HG02885 (cell line): ENCODE data around the gene APBB2.
"Not testable (repeated sequence)": the region's sequence is repeated elsewhere in the genome, so short reads cannot be mapped to it uniquely, and the experiment has no call there.

Experiments
- ATAC-seq: cut with Tn5 transposase; IDR thresholded peaks from one replicate; pipeline ENCODE4 v1.9.1; 2021; ENCODE audit warnings: mild to moderate bottlenecking; ENCODE audit not compliant: unreplicated experiment, poor library complexity

Gene APBB2

DNA sequence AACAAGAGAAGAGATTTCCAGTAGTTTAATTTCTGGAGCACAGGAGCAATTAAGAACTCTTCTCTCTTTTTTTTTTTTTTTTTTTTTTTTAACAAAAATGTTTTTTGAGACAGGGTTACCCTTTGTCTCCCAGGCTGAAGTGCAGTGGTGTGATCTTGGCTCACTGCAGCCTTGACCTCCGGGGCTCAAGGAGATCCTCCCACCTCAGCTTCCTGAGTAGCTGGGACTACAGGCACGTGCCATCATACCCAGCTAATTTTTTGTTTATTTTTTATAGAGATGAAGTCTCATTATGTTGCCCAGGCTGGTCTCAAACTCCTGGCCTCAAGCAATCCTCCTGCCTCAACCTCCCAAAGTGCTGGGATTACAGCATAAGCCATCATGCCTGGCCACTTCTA lies 221.0 kb downstream of the APBB2 start:
- not testable (repeated sequence) for ATAC-seq

DNA sequence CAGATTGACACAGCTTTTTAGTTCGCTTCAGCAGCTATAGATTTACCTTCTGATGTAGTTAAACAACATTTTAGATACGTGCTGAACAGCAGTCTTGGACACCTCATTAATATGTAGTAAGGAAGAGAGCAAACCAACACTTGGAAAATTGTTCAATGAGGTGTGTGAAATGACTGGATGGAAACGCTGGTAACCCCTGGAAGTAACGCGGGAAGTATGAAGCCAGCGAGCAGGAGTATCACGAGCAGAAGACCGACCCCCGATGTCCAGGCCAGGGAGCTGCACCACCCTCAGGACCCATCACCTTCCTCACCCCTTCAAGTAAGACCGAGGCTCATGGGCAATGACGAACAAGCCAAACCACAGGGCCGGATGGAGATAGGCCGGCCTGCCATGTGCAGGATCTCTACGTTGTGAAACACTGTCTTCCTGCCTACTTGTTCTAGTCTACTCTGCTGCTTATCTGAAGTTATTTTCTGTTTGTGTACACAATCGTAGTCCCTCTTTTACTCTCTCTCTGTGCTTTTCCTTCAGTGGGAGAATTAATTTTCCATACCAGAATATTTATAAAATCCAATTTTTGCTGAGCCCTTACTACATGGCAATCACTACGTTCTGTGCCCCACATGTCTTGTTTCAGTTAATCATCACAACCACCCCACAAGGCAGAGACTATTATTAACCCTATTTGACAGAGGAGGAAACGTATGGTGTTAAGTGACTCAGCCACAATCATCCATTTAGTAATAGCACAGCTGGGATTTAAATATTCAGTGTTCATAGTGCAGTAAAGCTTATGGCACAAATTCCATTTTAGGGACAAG lies 221.7 kb downstream of the APBB2 start:
- peak; percentile 70 for ATAC-seq

DNA sequence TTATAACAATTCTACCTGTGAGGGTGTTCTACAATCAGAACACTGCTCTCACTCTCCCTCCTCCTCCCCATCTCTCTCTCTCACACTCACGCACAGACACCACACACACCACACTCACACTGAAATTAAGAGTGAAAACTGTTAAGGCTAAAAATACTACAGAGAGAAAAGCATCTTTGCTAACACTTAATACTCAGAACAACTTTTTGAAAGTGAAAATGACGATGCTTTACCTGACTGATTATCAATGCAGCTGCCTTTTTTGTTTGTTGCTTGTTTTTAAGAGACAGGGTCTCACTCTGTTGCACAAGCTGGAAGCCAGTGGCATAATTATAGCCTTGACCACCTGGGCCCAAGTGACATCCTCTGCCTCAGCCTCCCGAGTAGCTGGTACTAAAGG lies 222.4 kb downstream of the APBB2 start:
- ATAC-seq, result peak; percentile 70

DNA sequence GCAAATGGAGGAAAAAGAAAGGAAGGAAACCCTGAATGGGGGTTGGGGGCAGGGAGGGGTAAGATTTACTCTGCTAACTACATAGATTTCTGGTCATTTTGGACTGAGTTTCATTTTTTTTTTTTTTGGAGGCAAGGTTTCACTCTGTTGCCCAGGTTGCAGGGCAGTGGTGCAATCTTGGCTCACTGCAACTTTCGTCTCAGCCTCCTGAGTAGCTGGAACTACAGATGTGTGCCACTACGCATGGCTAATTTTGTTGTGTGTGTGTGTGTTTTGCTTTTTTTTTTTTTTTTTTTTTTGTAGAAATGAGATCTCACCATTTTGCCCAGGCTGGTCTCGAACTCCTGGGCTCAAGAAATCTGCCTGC lies 223.5 kb downstream of the APBB2 start:
- ATAC-seq, result no peak

DNA sequence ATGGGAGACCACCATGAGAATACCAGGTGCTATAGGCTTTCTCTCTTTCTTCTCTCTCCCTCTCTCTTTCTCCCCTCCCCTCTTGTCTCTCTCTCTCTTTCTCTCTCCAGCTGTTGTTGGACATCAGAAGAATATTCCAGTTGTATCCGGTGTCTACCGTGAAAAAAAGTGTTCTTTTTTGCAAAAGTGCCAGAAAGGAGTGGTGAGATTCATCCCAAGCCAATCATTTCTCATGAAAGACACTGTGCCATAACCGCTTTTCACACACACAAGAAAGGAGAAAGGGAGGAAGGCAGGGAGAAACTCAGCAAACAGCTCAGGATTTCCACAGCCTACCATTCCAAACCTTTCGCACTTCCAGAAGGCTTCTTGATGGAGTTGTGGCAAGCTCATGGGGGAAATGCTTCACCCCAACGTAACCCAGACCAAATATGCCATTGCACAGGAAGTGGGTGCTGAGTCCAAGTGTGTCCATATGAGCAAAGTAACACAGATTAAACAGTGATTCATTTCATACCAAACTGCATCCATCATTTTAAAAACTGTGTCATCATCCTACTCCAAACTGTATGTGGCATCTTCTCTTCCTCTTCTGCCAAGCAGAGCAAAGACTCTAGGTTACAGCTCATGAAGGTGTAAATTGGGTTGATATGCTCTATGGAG lies 224.0 kb downstream of the APBB2 start:
- ATAC-seq, result no peak

DNA sequence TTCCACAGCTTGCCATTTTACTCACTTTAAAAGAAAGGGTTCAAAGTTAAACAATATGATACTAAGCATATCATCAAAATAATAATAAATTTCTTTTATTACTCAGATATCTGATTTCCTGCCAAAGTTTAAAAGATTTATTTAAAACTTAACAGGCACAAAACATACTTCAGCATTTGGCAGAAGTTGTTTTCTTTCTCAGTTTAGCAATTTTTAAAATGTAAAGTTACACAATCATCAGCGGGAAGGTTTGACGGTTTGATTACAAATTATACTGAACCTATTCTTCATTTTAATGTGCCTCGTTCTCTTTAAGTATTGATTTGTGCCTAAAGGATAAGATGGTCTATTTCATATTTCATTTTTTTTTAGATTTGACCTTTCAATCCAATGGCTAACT lies 227.2 kb downstream of the APBB2 start:
- ATAC-seq, result no peak

DNA sequence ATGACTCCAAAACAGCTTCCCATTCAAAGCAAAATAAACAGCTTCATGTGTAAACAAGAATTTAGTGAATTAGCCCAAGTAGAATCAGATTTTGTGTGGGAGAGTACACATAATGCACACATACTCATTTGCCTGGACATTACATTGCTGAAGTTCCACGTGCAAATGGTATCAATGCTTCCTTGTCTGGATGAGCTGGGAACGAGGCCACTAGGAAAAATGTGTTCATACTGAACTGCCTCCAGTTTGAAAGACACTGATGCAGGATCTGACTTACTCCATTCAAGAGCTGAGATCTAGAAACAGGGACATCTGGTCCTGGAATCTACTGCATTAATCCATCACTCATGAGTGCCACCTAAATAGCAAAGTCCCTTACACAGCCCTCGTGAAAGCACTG lies 228.0 kb downstream of the APBB2 start:
- no peak for ATAC-seq

DNA sequence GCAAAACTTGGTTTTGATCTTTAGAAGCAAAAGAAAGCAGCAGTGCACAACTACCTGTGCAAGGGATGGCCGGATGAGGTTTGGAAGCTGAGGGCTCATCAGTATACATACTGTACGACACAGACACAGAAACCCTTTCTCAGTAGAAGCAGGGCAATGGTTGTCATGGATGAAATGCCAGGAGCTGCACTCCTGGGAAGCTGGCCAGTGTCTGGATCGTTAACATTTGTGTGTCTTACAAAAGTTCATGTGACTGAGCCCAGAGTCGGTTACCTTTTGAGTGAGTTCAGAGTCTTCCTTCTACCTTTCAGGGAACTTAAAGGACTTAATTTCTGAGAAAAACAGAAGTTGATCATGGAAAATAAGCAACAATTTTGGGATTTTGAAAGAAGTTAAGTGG lies 230.3 kb downstream of the APBB2 start:
- no peak for ATAC-seq

DNA sequence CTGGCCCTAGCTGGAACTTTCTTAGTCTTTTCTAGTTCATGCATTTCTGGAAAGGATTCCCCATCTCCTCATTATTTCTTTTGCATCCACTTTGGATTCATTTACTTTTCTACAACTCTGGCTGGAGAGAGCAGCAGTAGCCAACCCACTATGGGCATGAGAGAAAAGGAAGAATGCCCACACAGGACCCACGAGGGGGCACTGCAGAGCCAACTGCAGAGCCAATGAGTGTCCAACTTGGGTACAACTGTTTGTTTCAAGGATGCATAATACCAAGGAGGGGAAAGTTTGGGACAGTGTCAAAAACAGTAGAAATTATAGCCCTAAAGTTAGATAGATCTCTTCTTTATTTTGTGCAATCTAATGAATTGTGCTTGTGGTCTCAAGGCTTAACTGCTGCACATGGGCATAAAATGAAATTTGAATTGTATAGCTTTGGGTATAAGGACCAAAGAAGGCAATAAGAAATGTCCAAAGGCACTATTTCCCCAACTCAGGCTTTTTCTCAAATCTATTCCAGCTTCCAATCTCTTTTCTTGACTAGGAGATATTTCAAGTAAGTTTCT lies 233.9 kb downstream of the APBB2 start:
- no peak for ATAC-seq

DNA sequence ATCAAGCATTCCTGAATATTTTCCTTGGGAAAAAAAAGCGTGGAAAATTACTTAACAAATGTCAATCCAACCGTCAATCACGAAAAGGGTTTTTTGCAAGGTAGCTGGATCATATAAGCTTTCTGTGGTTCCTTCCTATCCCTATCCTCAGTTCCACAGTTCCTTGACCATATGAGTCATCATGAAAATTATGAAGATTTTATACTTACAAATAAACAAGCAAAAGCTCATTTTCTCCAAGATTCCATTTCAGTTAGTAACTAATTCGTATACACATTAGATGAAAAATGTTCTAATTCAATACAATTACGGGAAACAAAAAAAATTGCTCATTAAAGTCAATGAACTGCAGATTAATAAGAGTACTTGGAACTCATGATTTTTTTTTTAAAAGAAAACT lies 235.8 kb downstream of the APBB2 start:
- ATAC-seq, result no peak

DNA sequence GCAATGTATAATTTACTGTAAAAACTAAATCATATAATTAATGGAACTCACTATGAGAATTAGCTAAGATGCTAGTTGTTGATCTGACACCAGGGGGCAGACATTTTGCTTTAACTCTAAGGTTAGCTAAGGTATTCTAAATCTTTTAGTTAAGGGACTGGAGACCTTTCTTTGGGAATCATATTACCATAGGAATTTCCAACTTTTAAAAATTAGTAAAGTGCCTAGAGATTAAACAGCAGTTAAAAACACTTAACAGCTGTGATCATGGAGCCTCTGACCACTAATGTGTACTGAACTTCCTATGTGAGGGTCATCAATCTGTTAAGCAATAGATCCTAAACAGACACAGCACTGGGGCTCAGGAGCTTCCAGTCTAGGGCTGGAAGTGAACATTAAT lies 238.0 kb downstream of the APBB2 start:
- no peak for ATAC-seq

DNA sequence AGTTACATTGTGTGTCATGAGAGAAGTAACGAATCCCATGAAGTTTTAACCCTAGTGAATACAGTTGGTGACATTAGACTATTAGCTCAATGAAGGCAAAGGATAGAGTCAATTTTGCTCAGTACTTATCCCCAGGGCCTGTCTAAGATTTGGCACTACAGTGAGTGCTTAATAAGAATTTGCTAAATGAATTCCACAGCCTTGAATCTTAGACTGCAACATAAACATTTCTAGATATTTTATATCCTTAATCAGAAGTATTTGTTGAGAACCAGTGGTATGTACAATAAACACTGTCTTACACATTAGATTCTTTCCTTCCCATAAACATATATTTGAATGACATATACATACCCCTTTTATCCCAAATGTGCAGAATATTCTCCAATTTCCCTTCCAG lies 241.6 kb downstream of the APBB2 start:
- ATAC-seq, result no peak

DNA sequence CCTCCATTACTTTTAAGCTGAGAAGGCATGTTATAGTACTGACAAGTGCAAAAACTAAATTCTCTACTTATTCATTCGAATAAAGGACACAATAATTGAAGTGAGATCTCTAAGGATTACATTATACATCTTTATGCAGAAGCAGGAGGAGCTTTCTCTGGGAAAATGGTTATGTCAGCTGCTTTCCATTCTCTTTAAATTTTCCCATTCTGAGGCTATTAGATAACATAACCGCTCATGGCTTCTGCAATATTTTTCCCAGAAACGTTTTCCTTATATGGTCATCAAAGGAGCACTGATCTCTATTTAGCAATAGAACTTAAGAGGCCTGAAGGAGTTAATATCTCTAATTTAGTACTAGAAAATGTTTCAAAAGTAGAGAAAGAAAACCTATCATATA lies 243.0 kb downstream of the APBB2 start:
- no peak for ATAC-seq

DNA sequence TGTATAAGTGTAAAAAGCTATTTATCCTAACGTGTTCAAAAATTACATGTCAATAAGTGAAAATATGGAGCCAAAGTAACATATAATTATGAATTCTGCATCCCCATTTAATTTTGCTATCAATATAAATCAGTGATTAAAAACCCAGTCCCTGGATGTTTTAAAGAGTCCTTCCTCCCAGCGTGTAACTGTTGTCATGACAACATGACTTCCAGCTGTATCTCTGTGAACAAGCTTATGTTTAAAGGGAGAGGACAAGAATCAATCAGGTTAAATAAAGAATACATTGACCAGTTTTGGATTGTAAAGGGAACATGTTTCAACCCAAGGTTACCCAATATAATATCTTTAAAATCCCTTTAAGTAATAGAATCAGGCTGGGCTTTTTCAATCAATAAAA lies 244.8 kb downstream of the APBB2 start:
- ATAC-seq, result no peak

DNA sequence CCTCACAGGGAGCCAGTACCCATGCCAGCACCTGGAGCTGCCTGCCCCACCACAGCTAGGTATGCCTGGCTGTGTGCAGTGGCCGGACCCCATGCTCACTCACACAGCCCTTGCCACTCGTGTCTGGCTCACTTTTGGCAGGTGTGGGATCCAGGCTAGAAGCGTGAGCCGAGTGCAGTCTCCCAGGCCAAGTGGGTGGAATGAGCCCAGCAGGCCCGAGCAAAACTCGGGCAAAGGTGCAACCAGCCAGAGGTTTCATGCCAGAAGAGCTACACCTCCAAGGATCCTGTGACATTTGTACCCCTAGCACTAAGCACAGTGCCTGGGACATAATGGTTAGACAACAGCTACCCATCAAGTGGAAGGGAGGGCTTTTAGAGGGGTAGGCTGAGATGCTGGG lies 246.8 kb downstream of the APBB2 start:
- ATAC-seq, result no peak

DNA sequence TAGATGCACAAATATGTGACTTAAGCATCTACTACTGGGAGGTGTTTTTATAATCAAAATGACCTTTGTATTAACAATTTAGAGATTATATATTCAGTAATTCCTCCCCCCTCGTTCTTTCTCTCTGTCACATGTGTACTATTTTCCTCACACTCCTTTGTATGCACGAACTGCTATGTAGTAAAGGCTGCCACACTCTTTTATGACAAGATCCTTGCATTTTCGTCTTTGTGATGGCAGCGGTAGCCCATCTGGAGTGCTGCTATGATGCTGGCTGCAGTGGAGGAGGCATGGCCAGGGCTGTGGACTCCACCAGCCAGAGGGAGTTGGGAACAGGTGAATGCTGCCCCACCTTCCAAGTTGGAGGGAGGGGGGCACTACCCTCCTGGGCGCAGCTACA lies 248.3 kb downstream of the APBB2 start:
- ATAC-seq, result no peak

DNA sequence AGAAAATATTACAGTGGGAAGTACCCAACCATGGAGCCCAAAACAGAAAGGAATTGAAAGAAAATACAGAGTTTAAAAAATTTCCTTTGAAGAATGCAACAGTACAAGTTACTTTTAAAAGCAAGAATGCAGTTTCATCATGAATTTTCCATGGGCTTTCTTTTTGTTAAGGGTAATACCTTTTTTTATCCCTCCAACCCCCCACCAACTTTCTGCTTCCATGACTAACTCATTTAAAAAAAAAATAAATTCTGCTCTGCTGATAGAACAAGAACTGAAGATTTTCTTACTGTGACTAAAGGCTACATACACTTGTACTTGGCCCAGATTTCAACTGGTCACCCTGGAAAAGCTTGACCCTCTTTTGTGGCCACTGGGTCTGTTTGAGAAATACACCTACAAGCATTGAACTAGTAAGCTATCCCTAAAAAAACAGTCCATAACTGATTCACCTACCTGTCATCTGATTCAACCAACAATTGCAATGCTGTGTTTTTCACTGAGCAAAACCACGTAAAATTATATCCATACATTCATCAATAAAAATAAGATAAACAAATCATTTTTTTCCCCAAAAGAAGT lies 250.4 kb downstream of the APBB2 start:
- ATAC-seq, result no peak

DNA sequence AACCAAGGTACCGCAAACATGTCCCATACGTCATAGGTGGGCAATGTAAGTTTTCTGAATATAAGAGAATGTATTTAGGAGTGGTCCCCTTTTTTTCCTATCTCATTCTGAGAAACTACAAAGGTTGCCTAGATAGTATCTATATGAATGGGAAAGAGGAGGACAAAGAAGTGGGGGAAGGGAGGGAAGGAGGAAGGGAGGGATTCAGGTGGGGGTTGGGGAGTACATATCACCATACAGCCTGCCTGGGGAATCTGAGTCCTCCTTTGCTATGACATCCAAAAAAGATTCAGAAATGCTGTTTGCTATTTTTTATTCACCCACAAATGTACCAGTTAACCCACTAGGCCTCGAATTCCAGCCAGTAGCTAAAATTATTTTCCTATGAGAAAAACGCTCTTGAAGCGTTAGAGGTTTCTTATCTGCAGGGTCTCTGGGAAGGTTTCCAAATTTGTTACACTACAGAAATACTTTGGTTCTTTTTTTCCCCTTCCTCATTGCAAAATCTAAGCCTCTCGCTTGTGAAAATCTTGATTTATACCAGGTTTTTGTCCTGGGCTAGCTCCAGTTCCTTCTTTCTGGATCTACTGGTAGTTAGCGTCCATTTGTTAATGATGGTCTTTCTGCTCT lies 251.7 kb downstream of the APBB2 start:
- no peak for ATAC-seq

DNA sequence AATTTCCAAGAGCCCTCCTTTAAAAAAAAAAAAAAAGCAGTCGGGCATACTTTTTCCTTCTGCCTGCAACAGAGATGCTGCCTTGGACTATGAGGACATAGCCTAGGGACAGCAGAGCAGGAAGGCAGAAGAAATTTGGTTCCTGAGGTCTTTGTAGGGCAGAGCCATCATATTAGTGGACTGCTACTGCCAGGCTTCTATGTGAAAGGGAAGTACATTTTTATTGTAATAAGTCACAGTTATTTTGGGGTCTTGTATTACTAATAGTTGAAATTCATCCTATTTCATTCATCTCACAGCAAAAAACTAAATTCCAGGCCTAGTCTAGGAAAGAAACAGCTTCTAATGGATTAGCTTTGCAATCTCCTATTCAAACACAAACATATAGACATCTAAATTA lies 253.4 kb downstream of the APBB2 start:
- ATAC-seq, result no peak

DNA sequence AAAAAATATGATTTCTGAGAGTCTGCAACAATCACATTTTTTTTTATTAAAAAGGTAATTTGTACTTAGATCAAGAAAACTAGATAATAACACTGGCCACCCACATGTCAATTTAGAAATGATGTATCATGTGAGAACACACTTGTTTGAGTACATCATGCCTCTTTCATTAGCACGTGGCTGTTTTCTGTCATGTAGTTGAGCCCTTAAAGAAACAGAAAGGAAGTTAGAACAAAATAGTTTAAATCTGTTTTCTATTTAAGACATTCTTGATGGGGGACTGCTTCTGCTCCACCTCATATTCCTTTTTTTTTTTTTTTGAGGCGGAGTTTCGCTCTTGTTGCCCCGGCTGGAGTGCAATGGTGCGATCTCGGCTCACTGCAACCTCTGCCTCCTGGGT lies 257.1 kb downstream of the APBB2 start:
- ATAC-seq, result no peak

DNA sequence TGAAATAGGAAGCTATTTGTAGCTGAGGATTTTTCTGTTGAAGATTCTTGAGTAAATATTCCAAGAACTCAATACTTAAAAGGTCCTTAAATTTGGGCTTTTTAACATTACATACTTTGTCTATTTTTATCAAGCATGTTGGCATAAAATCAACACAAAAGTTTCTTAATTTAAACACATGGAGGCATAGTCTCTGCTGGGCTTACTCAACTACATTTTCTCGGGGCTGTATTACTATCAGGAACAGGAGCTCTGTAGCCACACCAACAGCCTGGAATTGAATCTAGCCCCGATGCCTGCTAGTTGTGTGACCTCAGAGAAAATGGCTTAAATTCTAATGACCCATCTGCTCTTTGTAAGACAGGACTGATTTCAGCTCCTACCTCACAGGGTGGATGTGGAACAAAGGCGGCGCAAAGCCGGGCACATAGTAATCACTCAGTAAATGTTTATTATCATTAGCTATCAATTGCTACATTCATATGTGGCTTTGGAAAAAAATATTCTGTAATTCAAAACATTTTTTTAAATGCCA lies 257.6 kb downstream of the APBB2 start:
- ATAC-seq, result no peak
